PC-9 (cell line): ENCODE results near the gene PCED1B. TPM values are rescaled to one million over a fixed set of nuclear protein-coding genes. Genes with fewer than 3 reads are reported as not detected.

ENCODE experiments used
- BruUV-seq: library from RNA; stranded (reverse); fragments of 400-500 nt; replicated peaks from 2 replicates; lab custom pipeline; 2021; lab: Mats Ljungman, UMichigan
- CTCF ChIA-PET: fragments of 300-600 bp; sonication (Branson Sonifier 250); formaldehyde crosslinking; loops from one replicate; lab custom pipeline; 2022; ENCODE audit warnings: antibody characterized with exemption; lab: Charles Lee
- POLR2A ChIA-PET: fragments of 300-600 bp; sonication (Branson Sonifier 250); formaldehyde crosslinking; loops from one replicate; lab custom pipeline; 2022; ENCODE audit warnings: antibody characterized with exemption; ENCODE audit not compliant: unreplicated experiment; lab: Charles Lee
- DNase-seq, 2 experiments: peaks; one replicate each; pipeline versions ENCODE4 v3.0.0 to v3.0.0-alpha.2; 2015 to 2022; ENCODE audit warnings: mixed read lengths in 1 of 2
- H2AFZ ChIP-seq: fragments of 200-600 bp; sonication (generic); 2 replicates; pipeline ENCODE4 v1.8.1; 2017; ENCODE audit warnings: antibody characterized with exemption
- H3F3A ChIP-seq: fragments of 200-600 bp; sonication (generic); 2 replicates; pipeline ENCODE4 v1.8.1; 2017; ENCODE audit warnings: antibody characterized with exemption, mild to moderate bottlenecking, low read depth; ENCODE audit not compliant: insufficient read depth
- H3K27ac ChIP-seq: fragments of 200-600 bp; sonication (generic); 2 replicates; pipeline ENCODE4 v1.6.1; 2016; ENCODE audit warnings: mixed run types
- H3K27me3 ChIP-seq: fragments of 200-600 bp; sonication (generic); 2 replicates; pipeline ENCODE4 v1.6.1; 2016; ENCODE audit warnings: low read depth, mixed run types; ENCODE audit not compliant: insufficient read depth
- H3K36me3 ChIP-seq: fragments of 200-600 bp; sonication (generic); 2 replicates; pipeline ENCODE4 v1.6.1; 2016; ENCODE audit warnings: low read depth, mixed run types
- H3K4me1 ChIP-seq: fragments of 200-600 bp; sonication (generic); replicated peaks from 2 replicates; pipeline ENCODE4 v1.6.1; 2016; ENCODE audit warnings: mixed run types; ENCODE audit not compliant: insufficient read depth
- H3K4me2 ChIP-seq: fragments of 200-600 bp; sonication (generic); 2 replicates; pipeline ENCODE4 v1.6.1; 2017; ENCODE audit warnings: mixed run types
- H3K4me3 ChIP-seq: fragments of 200-600 bp; sonication (generic); 2 replicates; pipeline ENCODE4 v1.6.1; 2016; ENCODE audit warnings: mixed run types
- H3K79me2 ChIP-seq: fragments of 200-600 bp; sonication (generic); 2 replicates; pipeline ENCODE4 v1.6.1; 2017; ENCODE audit warnings: low read depth, mixed run types
- H3K9me2 ChIP-seq: fragments of 200-600 bp; sonication (generic); 2 replicates; pipeline ENCODE4 v1.8.1; 2017; ENCODE audit warnings: mild to moderate bottlenecking; ENCODE audit not compliant: insufficient read depth
- H3K9me3 ChIP-seq: fragments of 200-600 bp; sonication (generic); 2 replicates; pipeline ENCODE4 v1.8.1; 2016; ENCODE audit warnings: low read depth; ENCODE audit not compliant: insufficient read depth
- H4K20me1 ChIP-seq: fragments of 200-600 bp; sonication (generic); 2 replicates; pipeline ENCODE4 v1.8.1; 2017; ENCODE audit not compliant: insufficient read depth
- CTCF ChIP-seq: fragments of 200-600 bp; sonication (generic); conservative IDR thresholded peaks from 2 replicates; pipeline ENCODE4 v1.6.1; 2017; ENCODE audit warnings: mixed run types, antibody characterized with exemption, mild to moderate bottlenecking, moderate library complexity
- EZH2 ChIP-seq: fragments of 200-600 bp; sonication (generic); IDR thresholded peaks from 2 replicates; pipeline ENCODE4 v1.8.0; 2017; ENCODE audit warnings: antibody characterized with exemption, low read depth
- intact Hi-C: fragments of 100-400 bp; cut with micrococcal nuclease; formaldehyde crosslinking; loops from one replicate; pipeline ENCODE4 v1.10.0; 2022; ENCODE audit not compliant: unreplicated experiment
- total RNA-seq: library from RNA; stranded (reverse); gene quantifications from 2 replicates; pipeline ENCODE4 v1.2.3, GENCODE V29; 2021

PCED1B gene
- total RNA-seq, 1 experiment from 2014 or later, result 11.2 TPM

- Histone ChIP-seq H3K4me2 (no peak overlapping the region), H3K27me3 (no peaks in the 10 kb centered on the region), H3K9me3 (peaks cover 31% of the 10 kb centered on the region), H4K20me1 (no peaks in the 10 kb centered on the region), H3F3A (no peaks in the 10 kb centered on the region), H3K4me3 (no peak overlapping the region), H3K4me1 (no peaks in the 10 kb centered on the region), H2AFZ (no peak overlapping the region), H3K9me2 (no peaks in the 10 kb centered on the region), H3K27ac (no peak overlapping the region), H3K79me2 (no peaks in the 10 kb centered on the region), H3K36me3 (no peaks in the 10 kb centered on the region)
- POLR2A ChIA-PET, result interaction anchor here (0.6 kb wide), 1 partner anchor 154 kb away, joined by 3 read pairs; no protein-coding TSS in a partner anchor
- CTCF ChIA-PET, result interaction anchor here (0.6 kb wide), 1 partner anchor 43 kb away, joined by 7 read pairs; no protein-coding TSS in a partner anchor
- no TSS peak for BruUV-seq
- TF ChIP-seq CTCF (no peak), EZH2 (no peak)
- DNase-seq, result no peak
- intact Hi-C loops, result no loop called here
Observed at GRCh38 chr12:47141459-47141858, 62.0 kb downstream of the PCED1B start.

DNA sequence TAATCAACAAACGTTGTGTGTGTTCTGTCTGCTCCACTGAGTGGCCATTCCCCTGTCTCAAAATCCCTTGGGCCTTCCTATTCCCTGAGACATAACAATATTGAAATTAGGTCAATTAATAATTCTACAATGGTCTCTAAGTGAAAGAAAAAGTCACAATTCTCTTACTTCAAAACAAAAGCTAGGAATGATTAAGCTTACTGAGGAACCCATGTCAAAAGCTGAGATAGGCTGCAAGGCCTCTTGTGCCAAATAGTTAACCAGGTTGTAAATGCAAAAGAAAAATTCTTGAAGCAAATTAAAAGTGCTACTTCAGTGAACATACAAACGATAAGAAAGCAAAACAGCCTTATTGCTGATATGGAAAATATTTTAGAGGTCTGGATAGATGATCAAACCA lies 65.3 kb downstream of the PCED1B start:
- no peak for DNase-seq
- no peak overlapping the region for H3K4me2 ChIP-seq
- no peak overlapping the region for H3K4me3 ChIP-seq
- ChIA-PET POLR2A (no interaction called here), CTCF (no interaction called here)
- no peaks in the 10 kb centered on the region for H4K20me1 ChIP-seq
- no peaks in the 10 kb centered on the region for H3K4me1 ChIP-seq
- no peaks in the 10 kb centered on the region for H3K79me2 ChIP-seq
- BruUV-seq, result no TSS peak
- H3K36me3 ChIP-seq, result no peaks in the 10 kb centered on the region
- H3F3A ChIP-seq, result no peaks in the 10 kb centered on the region
- no peak overlapping the region for H2AFZ ChIP-seq
- peaks cover 32% of the 10 kb centered on the region for H3K9me3 ChIP-seq
- intact Hi-C loops, result no loop called here
- no peak overlapping the region for H3K27ac ChIP-seq
- no peaks in the 10 kb centered on the region for H3K27me3 ChIP-seq
- no peak for TF ChIP-seq CTCF
- TF ChIP-seq EZH2, result no peak
- no peaks in the 10 kb centered on the region for H3K9me2 ChIP-seq

- Histone ChIP-seq H3K4me3 (no peak overlapping the region), H3K9me3 (peaks cover 28% of the 10 kb centered on the region), H3K27me3 (no peaks in the 10 kb centered on the region), H3K36me3 (no peaks in the 10 kb centered on the region), H3F3A (no peaks in the 10 kb centered on the region), H3K4me1 (no peaks in the 10 kb centered on the region), H2AFZ (no peak overlapping the region), H4K20me1 (no peaks in the 10 kb centered on the region), H3K4me2 (no peak overlapping the region), H3K9me2 (no peaks in the 10 kb centered on the region), H3K79me2 (no peaks in the 10 kb centered on the region), H3K27ac (no peak overlapping the region)
- no peak for DNase-seq
- ChIA-PET CTCF (no interaction called here), POLR2A (interaction anchor here (0.6 kb wide), 1 partner anchor 66 kb away, joined by 7 read pairs; no protein-coding TSS in a partner anchor)
- intact Hi-C loops, result no loop called here
- TF ChIP-seq CTCF (no peak), EZH2 (no peak)
- BruUV-seq, result no TSS peak
Observed at GRCh38 chr12:47145188-47145587, 65.8 kb downstream of the PCED1B start.
